Activated naive CD8-positive, alpha-beta T cell treated with anti-CD3 and anti-CD28 coated beads for 36 hours (primary cell): ENCODE data around the gene CMTM5. TPM values are rescaled to one million over a fixed set of nuclear protein-coding genes. Genes with fewer than 3 reads are reported as not detected.

Source experiments
- DNase-seq: peaks from one replicate; pipeline ENCODE4 v3.0.0; 2021
- H3K27ac Mint-ChIP-seq: one replicate; pipeline ENCODE4 v1.8.0; 2022; ENCODE audit warnings: mild to moderate bottlenecking, moderate library complexity, mixed read lengths
- H3K27me3 Mint-ChIP-seq: one replicate; pipeline ENCODE4 v1.8.0; 2022; ENCODE audit warnings: mild to moderate bottlenecking, mixed read lengths
- H3K36me3 Mint-ChIP-seq: one replicate; pipeline ENCODE4 v1.8.0; 2021; ENCODE audit warnings: mild to moderate bottlenecking, mixed read lengths
- H3K4me1 Mint-ChIP-seq: one replicate; pipeline ENCODE4 v1.8.0; 2021; ENCODE audit warnings: mixed read lengths
- H3K4me3 Mint-ChIP-seq: one replicate; pipeline ENCODE4 v1.8.0; 2022; ENCODE audit warnings: mild to moderate bottlenecking, moderate library complexity, mixed read lengths
- H3K9me3 Mint-ChIP-seq: one replicate; pipeline ENCODE4 v1.8.0; 2022; ENCODE audit warnings: mixed read lengths
- total RNA-seq, 2 experiments: library from RNA; stranded (reverse); gene quantifications; one replicate each; pipeline ENCODE4 v1.2.3, GENCODE V29; 2021

Gene CMTM5
- total RNA-seq, 2 experiments from 2014 or later, result not detected

DNA sequence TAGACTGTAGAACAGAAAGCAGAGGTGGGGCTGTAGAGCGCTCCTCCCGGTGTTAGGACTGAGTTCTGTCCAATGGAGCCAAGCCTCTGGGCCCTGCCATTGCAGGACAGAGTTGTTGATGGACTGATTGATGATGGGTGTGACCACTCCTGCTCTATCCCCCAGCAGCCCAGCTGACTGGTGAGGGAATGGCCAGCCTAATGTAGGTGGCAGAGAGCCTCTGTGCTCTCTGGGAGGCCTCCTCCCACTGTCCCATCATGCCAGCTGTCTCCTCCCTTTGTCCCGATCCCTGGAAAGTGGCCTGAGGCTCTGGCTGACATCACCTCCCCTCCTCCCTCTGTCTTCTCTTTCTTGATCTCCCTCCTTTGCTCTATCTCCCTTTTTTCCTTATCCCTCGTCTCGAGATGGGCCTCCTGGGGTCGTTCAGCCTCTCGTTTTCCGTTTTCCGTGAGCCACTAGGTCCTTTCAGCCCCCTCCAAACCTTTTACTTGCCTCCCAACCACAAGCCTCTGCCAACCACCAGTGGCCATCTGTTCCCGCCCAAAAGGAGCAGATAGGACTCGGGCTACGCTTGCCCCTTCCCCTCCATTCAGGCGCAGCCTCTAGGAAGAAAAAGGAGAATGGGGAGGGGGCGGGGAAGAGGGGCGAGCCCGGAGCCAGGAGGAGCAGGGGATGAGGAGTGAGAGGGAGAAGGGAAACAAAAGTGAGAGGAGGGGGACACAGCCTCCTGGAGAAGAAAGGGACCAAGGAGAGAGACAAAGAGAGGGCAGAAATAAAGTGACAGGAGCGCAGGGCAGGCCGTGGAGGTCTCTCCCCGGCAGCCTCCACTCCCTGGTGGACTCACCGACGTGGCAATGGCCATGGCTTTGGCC lies 12.4 kb upstream of the CMTM5 start:
- H3K9me3 Mint-ChIP-seq, result no peaks in the 10 kb centered on the region
- no peak for DNase-seq
- H3K36me3 Mint-ChIP-seq, result no peaks in the 10 kb centered on the region
- no peak overlapping the region for H3K27ac Mint-ChIP-seq
- no peak overlapping the region for H3K4me3 Mint-ChIP-seq
- H3K4me1 Mint-ChIP-seq, result no peaks in the 10 kb centered on the region
- peaks cover 36% of the 10 kb centered on the region for H3K27me3 Mint-ChIP-seq

DNA sequence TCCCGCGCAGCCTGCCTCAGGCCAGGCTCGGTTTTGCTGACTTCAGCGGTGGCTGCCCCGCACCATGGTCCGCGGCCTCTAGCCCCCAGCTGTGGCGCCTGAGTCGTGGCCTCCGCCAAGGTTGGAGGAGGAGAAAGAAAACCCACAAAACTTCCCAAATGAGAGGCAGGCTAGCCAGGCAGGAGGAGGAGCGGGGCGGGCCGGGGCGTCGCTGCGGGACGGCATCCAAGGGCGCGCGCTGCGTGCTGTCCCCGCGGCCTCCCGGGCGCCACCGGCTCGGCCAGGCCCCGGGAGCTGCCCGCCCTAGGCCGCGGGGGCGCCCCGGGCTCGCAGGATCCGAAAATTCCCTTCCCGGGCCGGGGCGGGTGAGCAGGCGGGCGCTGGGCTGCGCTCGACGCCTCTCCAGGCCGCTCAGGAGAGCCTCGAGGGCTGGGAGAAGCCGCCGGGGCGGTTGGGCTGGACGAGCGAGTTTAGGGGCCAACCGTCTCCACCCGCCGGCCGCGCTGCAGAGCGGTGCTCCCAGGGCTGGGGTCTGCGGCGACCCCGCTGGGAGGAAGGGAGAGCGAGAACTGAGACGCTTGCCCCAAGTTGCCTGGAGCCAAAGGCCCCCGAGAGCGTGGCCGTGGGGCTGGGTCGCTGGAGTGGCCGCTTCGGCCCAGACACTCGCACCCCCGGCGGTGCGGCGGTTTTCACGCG lies 11.7 kb upstream of the CMTM5 start, which contains the start of gene EFS:
TSS of gene EFS (minus strand) at position 137 of the 696 bp plus-strand sequence. CDS start 147 bp downstream, outside the sequence.
- no peaks in the 10 kb centered on the region for H3K36me3 Mint-ChIP-seq
- DNase-seq, result no peak
- H3K27me3 Mint-ChIP-seq, result peaks cover 36% of the 10 kb centered on the region
- H3K27ac Mint-ChIP-seq, result no peak within 1 kb of the TSS
- no peak within 1 kb of the TSS for H3K4me3 Mint-ChIP-seq
- H3K4me1 Mint-ChIP-seq, result no peaks in the 10 kb centered on the region
- no peaks in the 10 kb centered on the region for H3K9me3 Mint-ChIP-seq

DNA sequence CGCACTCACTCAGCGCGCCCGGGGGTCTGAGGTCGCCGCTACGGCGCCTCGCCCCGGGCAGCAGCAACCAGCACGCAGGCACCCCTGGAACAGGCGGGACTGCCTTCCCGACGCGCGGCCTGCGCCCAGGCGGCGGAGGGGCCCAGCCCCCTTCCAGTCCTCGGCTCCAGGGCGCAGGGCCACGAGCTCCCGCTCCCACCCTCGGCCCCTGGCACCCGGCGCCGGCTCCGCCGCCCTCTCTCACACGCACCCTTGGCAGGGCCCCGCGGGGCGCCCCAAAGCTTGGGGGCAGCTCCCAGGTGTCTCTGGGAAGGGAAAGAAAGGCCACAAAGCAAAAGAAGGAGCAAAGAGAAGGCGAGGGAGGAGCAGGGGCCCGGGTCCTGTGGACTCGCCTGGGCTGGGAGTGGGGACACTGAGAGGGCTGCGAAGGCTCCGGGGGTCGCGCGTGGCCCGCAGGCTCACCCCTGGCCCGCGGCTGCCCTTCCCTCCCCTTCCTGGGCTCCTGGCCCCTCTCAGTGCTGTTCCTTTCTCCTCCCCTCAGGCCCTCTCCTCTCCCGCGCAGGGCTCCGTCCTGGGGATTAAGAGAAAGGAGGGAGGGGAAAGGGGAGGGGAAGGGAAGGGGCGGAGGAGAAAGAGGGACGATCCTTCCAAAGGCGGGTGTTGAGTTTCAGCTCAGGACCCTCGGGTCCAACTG lies 11.0 kb upstream of the CMTM5 start:
- H3K9me3 Mint-ChIP-seq, result no peaks in the 10 kb centered on the region
- no peak overlapping the region for H3K4me3 Mint-ChIP-seq
- no peaks in the 10 kb centered on the region for H3K4me1 Mint-ChIP-seq
- peaks cover 36% of the 10 kb centered on the region for H3K27me3 Mint-ChIP-seq
- no peaks in the 10 kb centered on the region for H3K36me3 Mint-ChIP-seq
- no peak overlapping the region for H3K27ac Mint-ChIP-seq
- no peak for DNase-seq

DNA sequence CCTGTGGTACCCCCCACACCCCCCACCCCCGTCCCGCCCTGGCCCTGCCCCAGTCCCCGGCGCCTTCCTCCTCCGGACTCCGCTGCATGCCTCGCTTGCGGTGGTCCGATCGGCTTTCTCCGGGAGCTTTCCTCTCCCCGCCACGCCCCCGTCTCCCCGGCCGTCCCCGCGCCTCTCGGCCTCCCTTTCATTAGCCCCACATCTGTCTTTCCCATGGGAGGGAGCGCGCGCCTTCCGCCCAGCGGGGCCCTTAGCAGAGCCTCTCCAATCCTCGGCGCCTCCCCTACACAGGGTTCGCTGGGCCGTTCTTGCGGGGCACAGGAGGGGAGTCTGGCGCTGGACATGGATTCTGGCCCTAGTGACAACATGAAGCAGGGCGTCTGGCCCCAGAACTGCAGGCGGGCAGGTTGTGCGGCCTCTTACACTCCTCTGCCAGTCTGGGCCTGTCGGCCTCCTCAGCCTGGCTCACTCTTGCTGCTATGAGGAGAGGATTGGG lies 10.4 kb upstream of the CMTM5 start:
- no peak overlapping the region for H3K27ac Mint-ChIP-seq
- H3K27me3 Mint-ChIP-seq, result peaks cover 36% of the 10 kb centered on the region
- H3K9me3 Mint-ChIP-seq, result no peaks in the 10 kb centered on the region
- no peak overlapping the region for H3K4me3 Mint-ChIP-seq
- H3K4me1 Mint-ChIP-seq, result no peaks in the 10 kb centered on the region
- H3K36me3 Mint-ChIP-seq, result no peaks in the 10 kb centered on the region
- no peak for DNase-seq

DNA sequence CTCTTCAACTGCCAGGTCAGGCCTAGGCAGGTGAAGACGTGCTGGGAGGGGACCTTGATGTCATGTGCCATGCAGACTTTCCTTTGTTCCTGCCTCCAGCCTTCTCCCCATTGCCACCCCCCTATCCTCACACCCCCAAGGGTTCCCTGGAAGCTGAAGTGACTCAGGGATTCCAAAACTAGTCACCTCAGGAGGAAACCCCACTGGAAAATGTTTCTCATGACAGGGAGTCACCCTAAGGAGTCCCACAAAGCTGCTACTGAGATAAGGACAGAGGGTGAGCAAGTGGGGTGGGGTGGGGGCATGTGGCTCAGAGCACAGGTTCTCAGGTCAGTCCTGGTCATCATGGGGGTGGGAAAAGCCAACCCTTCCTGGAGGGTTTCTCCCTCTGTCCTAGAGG lies 6.6 kb upstream of the CMTM5 start:
- H3K4me1 Mint-ChIP-seq, result peaks cover 2% of the 10 kb centered on the region
- no peak overlapping the region for H3K4me3 Mint-ChIP-seq
- H3K36me3 Mint-ChIP-seq, result no peaks in the 10 kb centered on the region
- H3K27me3 Mint-ChIP-seq, result peaks cover 19% of the 10 kb centered on the region
- no peak for DNase-seq
- no peaks in the 10 kb centered on the region for H3K9me3 Mint-ChIP-seq
- H3K27ac Mint-ChIP-seq, result no peak overlapping the region

DNA sequence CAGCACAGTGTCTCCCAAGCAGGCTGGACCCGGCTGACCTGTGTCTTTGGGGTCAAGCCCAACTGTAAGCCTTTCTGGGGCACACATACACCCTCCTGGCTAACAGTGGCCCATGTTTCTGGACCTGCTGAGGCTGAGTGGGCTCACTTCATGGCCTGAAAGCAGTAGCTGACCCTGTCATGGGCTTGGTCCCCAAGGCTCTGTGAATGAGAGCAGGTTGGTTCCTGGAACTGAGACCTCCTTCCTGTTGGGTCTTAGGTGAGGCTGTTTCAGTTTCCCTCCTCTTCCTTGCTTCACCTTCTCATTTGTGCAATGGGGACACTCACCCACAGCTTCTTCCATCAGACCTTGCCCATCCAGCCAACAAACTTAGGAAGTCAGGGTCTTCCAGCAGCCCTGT lies 5.0 kb upstream of the CMTM5 start:
- no peak for DNase-seq
- H3K4me3 Mint-ChIP-seq, result no peak overlapping the region
- no peaks in the 10 kb centered on the region for H3K36me3 Mint-ChIP-seq
- peaks cover 2% of the 10 kb centered on the region for H3K4me1 Mint-ChIP-seq
- H3K27me3 Mint-ChIP-seq, result peaks cover 13% of the 10 kb centered on the region
- H3K27ac Mint-ChIP-seq, result no peak overlapping the region
- H3K9me3 Mint-ChIP-seq, result no peaks in the 10 kb centered on the region

DNA sequence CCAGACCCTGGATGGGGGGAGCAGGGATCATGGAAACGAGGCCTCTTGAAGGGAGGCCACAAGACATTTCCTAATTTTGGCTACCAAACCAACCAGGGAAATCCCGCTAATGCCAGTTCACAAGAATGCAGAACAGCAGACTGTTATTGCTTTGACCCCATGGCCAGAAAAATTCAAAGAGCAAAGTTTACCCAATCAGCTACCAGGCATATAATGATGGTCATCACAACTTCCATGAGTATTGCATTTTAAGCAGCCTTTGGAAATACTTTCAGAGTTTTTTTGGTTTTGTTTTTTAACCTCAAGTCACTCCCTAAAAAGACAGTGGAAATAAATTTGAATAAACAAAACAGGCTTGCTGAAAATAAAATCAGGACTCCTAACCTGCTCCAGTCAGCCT lies 4.3 kb upstream of the CMTM5 start, which contains the start of gene IL25:
TSS of gene IL25 (plus strand) at position 301 of the 400 bp plus-strand sequence.
- DNase-seq, result no peak
- H3K9me3 Mint-ChIP-seq, result no peaks in the 10 kb centered on the region
- peaks cover 2% of the 10 kb centered on the region for H3K4me1 Mint-ChIP-seq
- no peaks in the 10 kb centered on the region for H3K36me3 Mint-ChIP-seq
- no peak within 1 kb of the TSS for H3K27ac Mint-ChIP-seq
- H3K27me3 Mint-ChIP-seq, result peaks cover 7% of the 10 kb centered on the region
- no peak within 1 kb of the TSS for H3K4me3 Mint-ChIP-seq

DNA sequence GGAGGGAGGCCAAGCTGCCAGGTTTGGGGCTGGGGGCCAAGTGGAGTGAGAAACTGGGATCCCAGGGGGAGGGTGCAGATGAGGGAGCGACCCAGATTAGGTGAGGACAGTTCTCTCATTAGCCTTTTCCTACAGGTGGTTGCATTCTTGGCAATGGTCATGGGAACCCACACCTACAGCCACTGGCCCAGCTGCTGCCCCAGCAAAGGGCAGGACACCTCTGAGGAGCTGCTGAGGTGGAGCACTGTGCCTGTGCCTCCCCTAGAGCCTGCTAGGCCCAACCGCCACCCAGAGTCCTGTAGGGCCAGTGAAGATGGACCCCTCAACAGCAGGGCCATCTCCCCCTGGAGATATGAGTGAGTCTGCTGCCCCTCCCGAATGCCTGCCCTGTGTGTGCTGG lies 3.8 kb upstream of the CMTM5 start:
- Mint-ChIP-seq H3K9me3 (no peaks in the 10 kb centered on the region), H3K27me3 (peaks cover 4% of the 10 kb centered on the region), H3K36me3 (no peaks in the 10 kb centered on the region), H3K4me1 (peaks cover 2% of the 10 kb centered on the region), H3K4me3 (no peak overlapping the region), H3K27ac (no peak overlapping the region)
- no peak for DNase-seq

DNA sequence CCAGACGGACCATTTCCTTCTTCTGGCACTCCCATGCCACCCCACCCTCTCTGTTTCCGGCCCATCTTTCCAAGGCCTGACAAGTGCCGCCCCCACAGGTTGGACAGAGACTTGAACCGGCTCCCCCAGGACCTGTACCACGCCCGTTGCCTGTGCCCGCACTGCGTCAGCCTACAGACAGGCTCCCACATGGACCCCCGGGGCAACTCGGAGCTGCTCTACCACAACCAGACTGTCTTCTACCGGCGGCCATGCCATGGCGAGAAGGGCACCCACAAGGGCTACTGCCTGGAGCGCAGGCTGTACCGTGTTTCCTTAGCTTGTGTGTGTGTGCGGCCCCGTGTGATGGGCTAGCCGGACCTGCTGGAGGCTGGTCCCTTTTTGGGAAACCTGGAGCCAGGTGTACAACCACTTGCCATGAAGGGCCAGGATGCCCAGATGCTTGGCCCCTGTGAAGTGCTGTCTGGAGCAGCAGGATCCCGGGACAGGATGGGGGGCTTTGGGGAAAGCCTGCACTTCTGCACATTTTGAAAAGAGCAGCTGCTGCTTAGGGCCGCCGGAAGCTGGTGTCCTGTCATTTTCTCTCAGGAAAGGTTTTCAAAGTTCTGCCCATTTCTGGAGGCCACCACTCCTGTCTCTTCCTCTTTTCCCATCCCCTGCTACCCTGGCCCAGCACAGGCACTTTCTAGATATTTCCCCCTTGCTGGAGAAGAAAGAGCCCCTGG lies 1.2 kb upstream of the CMTM5 start:
- DNase-seq, result no peak
- no peaks in the 10 kb centered on the region for H3K36me3 Mint-ChIP-seq
- peaks cover 3% of the 10 kb centered on the region for H3K27me3 Mint-ChIP-seq
- no peak overlapping the region for H3K4me3 Mint-ChIP-seq
- H3K4me1 Mint-ChIP-seq, result peaks cover 2% of the 10 kb centered on the region
- H3K27ac Mint-ChIP-seq, result no peak overlapping the region
- no peaks in the 10 kb centered on the region for H3K9me3 Mint-ChIP-seq

DNA sequence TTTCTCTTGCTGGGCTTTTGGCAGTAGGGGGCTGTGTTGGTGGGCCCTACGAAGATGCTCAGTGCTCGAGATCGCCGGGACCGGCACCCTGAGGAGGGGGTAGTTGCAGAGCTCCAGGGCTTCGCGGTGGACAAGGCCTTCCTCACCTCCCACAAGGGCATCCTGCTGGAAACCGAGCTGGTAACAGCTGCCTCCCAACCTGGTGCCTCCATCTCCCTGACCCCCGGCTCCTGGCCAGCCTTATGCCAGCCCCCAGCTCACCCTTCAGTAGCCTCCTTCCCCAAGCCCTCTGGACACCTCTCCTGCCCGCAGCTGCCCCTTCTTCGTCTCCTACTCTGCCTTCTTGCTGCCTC lies 328 bp downstream of the CMTM5 start:
- H3K27me3 Mint-ChIP-seq, result peaks cover 5% of the 10 kb centered on the region
- no peaks in the 10 kb centered on the region for H3K36me3 Mint-ChIP-seq
- no peak overlapping the region for H3K4me3 Mint-ChIP-seq
- no peaks in the 10 kb centered on the region for H3K9me3 Mint-ChIP-seq
- no peak for DNase-seq
- H3K27ac Mint-ChIP-seq, result no peak overlapping the region
- no peaks in the 10 kb centered on the region for H3K4me1 Mint-ChIP-seq

DNA sequence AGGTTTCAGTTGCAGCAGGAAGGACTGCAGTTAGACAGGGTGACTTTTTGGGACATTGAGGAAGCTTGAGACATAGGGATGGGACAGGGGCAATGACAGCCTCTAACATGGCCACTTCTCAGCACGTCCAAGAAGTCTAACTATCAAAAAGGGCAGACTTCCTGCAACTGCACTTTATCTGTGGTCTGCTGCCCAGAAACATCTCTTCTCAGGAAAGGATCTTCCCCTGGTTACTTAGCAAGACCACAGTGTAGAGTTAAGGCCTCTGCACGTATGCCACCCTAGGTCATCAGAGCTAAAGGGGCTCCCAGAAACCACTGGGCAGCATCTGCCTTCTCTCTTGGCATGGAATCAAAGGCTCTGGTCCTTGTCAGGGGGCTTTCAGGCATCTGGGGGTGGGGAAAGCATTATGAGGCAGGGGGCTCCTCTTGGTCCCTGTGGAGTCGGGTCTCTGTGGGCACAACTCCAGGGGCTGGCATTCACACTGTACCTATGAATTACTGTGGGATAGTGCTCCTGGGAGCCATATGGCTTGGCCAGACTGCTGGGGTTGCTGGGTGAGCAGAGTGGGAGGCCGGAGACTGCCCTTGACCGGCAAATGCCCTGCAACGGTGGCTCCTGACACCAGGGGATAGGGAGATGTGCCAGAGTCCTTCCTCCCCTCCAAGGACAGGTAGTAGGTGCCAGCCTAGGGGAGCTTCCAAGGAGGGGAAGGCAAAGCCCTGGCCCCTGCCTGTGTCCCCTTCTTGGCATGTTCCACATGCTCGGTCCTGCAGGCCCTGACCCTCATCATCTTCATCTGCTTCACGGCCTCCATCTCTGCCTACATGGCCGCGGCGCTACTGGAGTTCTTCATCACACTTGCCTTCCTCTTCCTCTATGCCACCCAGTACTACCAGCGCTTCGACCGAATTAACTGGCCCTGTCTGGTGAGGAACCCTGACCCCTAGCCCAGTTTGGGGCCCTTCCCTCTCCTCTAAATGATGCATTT lies 1.0 kb downstream of the CMTM5 start:
- no peaks in the 10 kb centered on the region for H3K36me3 Mint-ChIP-seq
- H3K4me1 Mint-ChIP-seq, result no peaks in the 10 kb centered on the region
- no peaks in the 10 kb centered on the region for H3K9me3 Mint-ChIP-seq
- H3K27ac Mint-ChIP-seq, result no peak overlapping the region
- H3K4me3 Mint-ChIP-seq, result no peak overlapping the region
- no peak for DNase-seq
- peaks cover 11% of the 10 kb centered on the region for H3K27me3 Mint-ChIP-seq

DNA sequence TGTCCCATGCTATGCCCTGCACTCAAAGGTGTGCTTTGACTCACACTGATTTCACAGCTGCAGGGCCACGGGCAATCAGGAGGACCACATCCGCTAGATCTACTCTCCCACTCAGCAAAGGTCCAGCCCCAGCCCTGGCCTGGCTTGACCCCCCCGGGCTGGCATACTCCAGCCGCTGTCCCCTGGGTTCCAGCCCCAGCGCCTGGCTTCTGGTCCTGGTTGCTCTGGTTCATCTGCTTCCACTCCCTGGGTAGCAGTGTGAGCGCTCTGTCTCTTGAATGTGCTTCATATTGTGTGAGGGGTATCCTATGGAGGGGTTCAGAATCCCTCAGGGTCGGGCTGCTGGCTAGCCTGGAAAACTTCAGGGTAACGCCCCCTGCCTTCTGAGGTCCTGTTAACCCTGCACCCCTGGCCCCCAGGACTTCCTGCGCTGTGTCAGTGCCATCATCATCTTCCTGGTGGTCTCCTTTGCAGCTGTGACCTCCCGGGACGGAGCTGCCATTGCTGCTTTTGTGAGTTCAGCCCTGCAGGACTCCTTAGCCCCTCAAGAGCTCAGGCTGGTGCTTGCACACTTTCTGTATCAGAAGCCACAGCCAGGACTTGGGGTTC lies 1.9 kb downstream of the CMTM5 start:
- Mint-ChIP-seq H3K27ac (no peak overlapping the region), H3K4me1 (no peaks in the 10 kb centered on the region), H3K36me3 (no peaks in the 10 kb centered on the region), H3K9me3 (no peaks in the 10 kb centered on the region), H3K27me3 (peaks cover 11% of the 10 kb centered on the region), H3K4me3 (no peak overlapping the region)
- DNase-seq, result no peak

DNA sequence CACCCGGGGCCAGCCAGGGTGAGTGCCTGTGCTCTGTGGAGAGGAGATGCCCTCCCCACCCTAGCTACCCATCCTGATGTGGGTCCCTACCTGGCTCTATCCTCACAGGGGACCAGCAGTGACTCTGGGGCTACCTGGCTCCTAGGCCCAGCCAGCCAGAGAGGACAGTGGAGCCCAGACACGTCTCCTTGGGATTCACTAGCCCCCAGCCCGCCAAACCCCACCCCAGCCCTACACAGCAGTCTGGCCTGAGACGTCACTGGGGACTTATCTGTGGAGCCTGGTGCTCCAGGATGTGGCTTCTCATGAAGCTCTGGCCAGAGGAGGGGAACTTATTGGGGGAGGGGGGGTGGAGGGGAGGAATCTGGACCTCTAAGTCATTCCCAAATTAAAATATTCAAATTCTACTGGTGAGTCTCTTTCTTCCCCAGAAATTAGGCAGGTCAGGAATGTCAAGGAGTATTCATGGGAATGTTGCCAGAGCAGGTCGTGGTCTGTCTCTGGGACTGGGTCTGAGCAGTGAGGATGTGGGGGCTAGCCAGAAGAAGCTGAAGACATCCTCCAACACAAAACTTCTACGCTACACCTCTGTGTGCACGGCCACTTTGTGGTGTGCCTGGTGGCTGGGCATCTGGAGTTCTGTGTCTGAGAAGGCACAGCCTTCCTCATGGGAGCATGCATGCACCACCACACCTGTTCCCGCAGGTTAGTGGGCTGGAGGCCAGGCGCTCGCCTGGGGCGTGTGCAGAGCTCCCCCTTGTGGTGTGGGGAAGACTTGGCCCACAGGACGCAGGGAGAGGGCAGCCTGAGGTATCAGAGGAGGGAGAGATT lies 2.7 kb downstream of the CMTM5 start:
- Mint-ChIP-seq H3K4me1 (no peaks in the 10 kb centered on the region), H3K27ac (no peak overlapping the region), H3K4me3 (no peak overlapping the region), H3K27me3 (peaks cover 11% of the 10 kb centered on the region), H3K36me3 (no peaks in the 10 kb centered on the region), H3K9me3 (no peaks in the 10 kb centered on the region)
- peak; percentile 65 for DNase-seq
